T-cell (primary cell): ENCODE results near the gene APOL4. TPM values are rescaled to one million over a fixed set of nuclear protein-coding genes. Genes with fewer than 3 reads are reported as not detected.
"Not testable (repeated sequence)": the region's sequence is repeated elsewhere in the genome, so short reads cannot be mapped to it uniquely, and the experiment has no call there.

Source experiments
- ATAC-seq, 4 experiments: fragments of 200-7000 bp in 3 of 4; fragments of 150-1000 bp in 1 of 4; cut with Tn5 transposase; replicated peaks in 1 of 4; 1 replicate in 3 of 4; 2 replicates in 1 of 4; pipeline ENCODE4 v1.10.0; 2021; ENCODE audit warnings: moderate library complexity in 3 of 4, mild to moderate bottlenecking in 2 of 4, moderate number of reproducible peaks in 1 of 4
- CTCF ChIA-PET, 2 donors: fragments of 300-600 bp; sonication (Branson Sonifier 250); formaldehyde crosslinking; loops; one replicate each; lab custom pipeline; 2022; ENCODE audit warnings: antibody characterized with exemption in 2 of 2; lab: Charles Lee
- POLR2A ChIA-PET, 2 donors: fragments of 300-600 bp; sonication (Branson Sonifier 250); formaldehyde crosslinking; loops; one replicate each; lab custom pipeline; 2022; ENCODE audit warnings: antibody characterized with exemption in 2 of 2; lab: Charles Lee
- DNase-seq, 35 experiments: peaks; one replicate each; pipeline versions ENCODE4 v3.0.0 to v3.0.0-alpha.2; 2013 to 2023
- H3K27ac ChIP-seq: one replicate; pipeline ENCODE4 v1.5.1; 2013; ENCODE audit warnings: low read length
- H3K27me3 ChIP-seq, 2 experiments: replicated peaks in 1 of 2; 1 replicate in 1 of 2; 2 replicates in 1 of 2; pipeline versions ENCODE4 v1.6.1 to v1.7.0; 2013; ENCODE audit warnings: low read length in 1 of 2, mixed read lengths in 1 of 2; ENCODE audit not compliant: control insufficient read depth in 2 of 2, insufficient read depth in 2 of 2; ENCODE audit errors: extremely low read depth in 1 of 2
- H3K36me3 ChIP-seq, 2 donors: 1 replicate in 1 of 2; 2 replicates in 1 of 2; pipeline versions ENCODE4 v1.6.1 to v1.7.0; 2013; ENCODE audit warnings: low read length in 1 of 2; ENCODE audit not compliant: control insufficient read depth in 2 of 2, insufficient read depth in 1 of 2; ENCODE audit errors: extremely low read depth in 1 of 2
- H3K4me1 ChIP-seq, 2 experiments: 1 replicate in 1 of 2; 2 replicates in 1 of 2; pipeline versions ENCODE4 v1.6.1 to v1.7.0; 2013; ENCODE audit warnings: low read length in 2 of 2, mixed read lengths in 1 of 2; ENCODE audit not compliant: insufficient read depth in 2 of 2, control insufficient read depth in 1 of 2; ENCODE audit errors: extremely low read depth in 1 of 2
- H3K4me3 ChIP-seq, 2 donors: 1 replicate in 1 of 2; 2 replicates in 1 of 2; pipeline versions ENCODE4 v1.5.1 to v1.7.0; 2013; ENCODE audit warnings: mild to moderate bottlenecking in 2 of 2, low read length in 1 of 2, moderate library complexity in 1 of 2; ENCODE audit not compliant: control insufficient read depth in 1 of 2; ENCODE audit errors: extremely low read depth in 1 of 2
- H3K9me3 ChIP-seq: 2 replicates; pipeline ENCODE4 v1.7.0; 2013
- H3K27ac Mint-ChIP-seq, 2 donors: one replicate each; pipeline ENCODE4 v1.8.0; 2020 to 2021; ENCODE audit warnings: mild to moderate bottlenecking in 2 of 2, mixed read lengths in 2 of 2
- H3K27me3 Mint-ChIP-seq, 2 donors: one replicate each; pipeline ENCODE4 v1.8.0; 2021 to 2022; ENCODE audit warnings: mixed read lengths in 2 of 2
- H3K36me3 Mint-ChIP-seq: one replicate; pipeline ENCODE4 v1.8.0; 2021; ENCODE audit warnings: mixed read lengths
- H3K4me1 Mint-ChIP-seq, 3 donors: one replicate each; pipeline ENCODE4 v1.8.0; 2020 to 2022; ENCODE audit warnings: mixed read lengths in 3 of 3, mild to moderate bottlenecking in 1 of 3
- H3K4me3 Mint-ChIP-seq, 3 donors: one replicate each; pipeline ENCODE4 v1.8.0; 2020 to 2022; ENCODE audit warnings: mild to moderate bottlenecking in 3 of 3, mixed read lengths in 3 of 3, moderate library complexity in 3 of 3
- H3K9me3 Mint-ChIP-seq, 3 donors: one replicate each; pipeline ENCODE4 v1.8.0; 2020 to 2022; ENCODE audit warnings: mixed read lengths in 3 of 3
- WGBS: methylation state at CpG from one replicate; pipeline ENCODE4 v1.1.5; 2013; ENCODE audit warnings: missing lambda C conversion rate; ENCODE audit not compliant: insufficient coverage; 5-methylcytosine and 5-hydroxymethylcytosine counted together
- total RNA-seq, 35 experiments: library from RNA in 6 of 35; stranded (reverse) in 6 of 35; fragments of 120-200 nt in 1 of 35; gene quantifications; one replicate each; pipeline versions ENCODE4 v1.2.1 to v1.2.4 and lab custom pipeline; 2013 to 2026

The APOL4 gene
- total RNA-seq, 5 donors from 2014 or later (not counting 1 experiment from before 2014, with no cell fraction given) = 0.22 to 0.72 TPM; not detected in 3

DNA sequence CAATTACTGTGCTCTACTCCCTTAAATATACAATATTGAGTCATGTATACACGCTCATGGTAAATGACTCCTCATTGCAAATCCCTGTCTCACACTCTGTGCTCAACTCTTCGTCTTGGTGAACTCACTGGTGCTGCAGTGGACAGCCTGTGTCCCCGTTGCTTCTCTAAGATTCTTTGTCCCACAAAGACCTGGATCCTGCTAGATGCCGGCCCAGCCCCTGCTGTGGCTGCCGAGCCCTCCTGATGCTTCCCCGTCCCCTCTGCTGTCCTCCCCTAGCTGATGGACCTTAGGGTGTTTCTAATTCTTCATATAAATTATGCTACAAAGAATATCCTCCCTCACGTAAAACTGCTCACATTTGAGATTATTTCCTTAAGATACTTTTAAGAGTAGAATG lies 32.2 kb upstream of the APOL4 start:
- H3K4me3 ChIP-seq = no peak overlapping the region
- WGBS = 94% methylated on average over 3 of the region's 7 CpGs
- peaks cover 52 to 54% (median 53%) of the 10 kb centered on the region in 3 donors for H3K4me1 Mint-ChIP-seq
- H3K27ac Mint-ChIP-seq = peak overlapping the region in 1 of 2 donors; percentile 34
- H3K36me3 ChIP-seq = peaks cover 12 to 74% of the 10 kb centered on the region in 2 donors
- H3K27me3 ChIP-seq = no peaks in the 10 kb centered on the region
- peaks cover 7 to 32% of the 10 kb centered on the region in 2 experiments for H3K4me1 ChIP-seq
- H3K9me3 ChIP-seq = no peaks in the 10 kb centered on the region
- no peak overlapping the region for H3K4me3 Mint-ChIP-seq
- ChIA-PET CTCF (no interaction called here), POLR2A (no interaction called here)
- H3K27ac ChIP-seq = no peak overlapping the region
- no peak for ATAC-seq
- no peaks in the 10 kb centered on the region for H3K9me3 Mint-ChIP-seq
- peaks cover 75% of the 10 kb centered on the region for H3K36me3 Mint-ChIP-seq
- no peaks in the 10 kb centered on the region for H3K27me3 Mint-ChIP-seq
- DNase-seq = no peak

DNA sequence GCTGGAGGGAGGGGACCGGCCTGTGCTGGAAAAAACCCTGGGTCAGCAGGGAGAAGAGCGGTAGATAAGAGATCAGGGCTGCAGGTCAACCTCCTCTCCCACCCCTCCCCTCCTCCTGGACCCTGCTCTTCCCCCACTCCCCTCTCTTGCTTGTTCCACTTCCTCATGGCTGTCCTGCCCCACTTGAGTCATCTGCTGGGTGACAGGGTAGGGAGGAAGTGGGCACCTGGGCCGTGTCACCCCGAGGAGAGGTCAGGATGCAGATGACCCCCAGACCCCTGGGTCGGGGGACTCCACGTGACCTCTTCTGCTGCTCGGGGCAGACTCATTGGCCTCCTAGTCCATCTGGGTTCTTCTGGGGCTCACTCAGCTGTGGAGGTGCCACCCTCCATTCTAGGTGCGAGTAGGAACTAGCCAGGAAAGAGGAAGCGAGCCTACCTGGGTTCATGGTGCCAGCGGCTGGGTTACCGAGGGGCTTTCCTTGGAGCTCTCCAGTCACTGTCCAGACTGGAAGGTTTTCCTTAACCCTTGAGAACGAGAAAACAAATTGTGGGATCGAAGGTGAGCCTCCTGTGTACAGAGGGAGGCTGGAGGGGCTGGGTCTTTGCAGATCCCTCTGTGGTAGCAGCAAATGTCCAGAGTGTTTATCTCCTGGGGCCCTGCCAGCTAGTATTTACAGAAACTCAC lies 31.2 kb upstream of the APOL4 start:
- ChIA-PET POLR2A (no interaction called here), CTCF (no interaction called here)
- H3K4me3 Mint-ChIP-seq = no peak overlapping the region
- no peak for DNase-seq
- ATAC-seq = no peak
- Histone ChIP-seq H3K4me3 (no peak overlapping the region), H3K9me3 (no peaks in the 10 kb centered on the region), H3K27me3 (no peaks in the 10 kb centered on the region), H3K4me1 (peaks cover 0 to 23% of the 10 kb centered on the region in 2 experiments), H3K27ac (no peak overlapping the region), H3K36me3 (peaks cover 14 to 78% of the 10 kb centered on the region in 2 donors)
- H3K27me3 Mint-ChIP-seq = no peaks in the 10 kb centered on the region
- no peaks in the 10 kb centered on the region for H3K9me3 Mint-ChIP-seq
- WGBS = 90% methylated on average over 11 of the region's 13 CpGs
- peaks cover 43 to 47% (median 46%) of the 10 kb centered on the region in 3 donors for H3K4me1 Mint-ChIP-seq
- H3K27ac Mint-ChIP-seq = no peak overlapping the region
- H3K36me3 Mint-ChIP-seq = peaks cover 81% of the 10 kb centered on the region

DNA sequence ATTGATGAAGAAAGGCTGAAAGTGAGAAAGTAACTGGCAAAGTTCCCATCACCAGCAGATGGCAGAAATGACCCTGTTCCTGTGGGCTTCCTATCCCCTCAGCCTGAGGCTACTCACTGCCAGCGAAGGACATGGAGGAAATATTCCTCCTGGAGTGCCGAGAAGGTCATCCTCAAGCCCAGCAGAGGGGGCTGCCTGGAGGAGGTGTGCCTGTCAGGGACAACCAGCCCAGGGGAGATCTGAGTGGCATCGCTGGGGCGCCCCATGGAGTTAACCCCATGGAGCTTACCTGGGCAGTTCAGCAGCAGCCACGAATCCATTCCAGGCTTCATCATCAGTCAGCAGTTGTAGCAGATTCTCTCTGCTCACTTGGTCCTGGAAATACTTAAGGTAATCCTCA lies 29.4 kb upstream of the APOL4 start:
- H3K27ac Mint-ChIP-seq, H3K27me3 ChIP-seq, H3K4me3 Mint-ChIP-seq, H3K27me3 Mint-ChIP-seq, POLR2A ChIA-PET, DNase-seq, H3K9me3 Mint-ChIP-seq, H3K4me1 ChIP-seq, H3K27ac ChIP-seq, H3K4me3 ChIP-seq, H3K9me3 ChIP-seq, CTCF ChIA-PET, ATAC-seq: not testable (repeated sequence)
- peaks cover 27 to 29% (median 28%) of the 10 kb centered on the region in 3 donors for H3K4me1 Mint-ChIP-seq
- WGBS = 100% methylated on average over 2 of the region's 5 CpGs
- peaks cover 15 to 80% of the 10 kb centered on the region in 2 donors for H3K36me3 ChIP-seq
- H3K36me3 Mint-ChIP-seq = peaks cover 87% of the 10 kb centered on the region

DNA sequence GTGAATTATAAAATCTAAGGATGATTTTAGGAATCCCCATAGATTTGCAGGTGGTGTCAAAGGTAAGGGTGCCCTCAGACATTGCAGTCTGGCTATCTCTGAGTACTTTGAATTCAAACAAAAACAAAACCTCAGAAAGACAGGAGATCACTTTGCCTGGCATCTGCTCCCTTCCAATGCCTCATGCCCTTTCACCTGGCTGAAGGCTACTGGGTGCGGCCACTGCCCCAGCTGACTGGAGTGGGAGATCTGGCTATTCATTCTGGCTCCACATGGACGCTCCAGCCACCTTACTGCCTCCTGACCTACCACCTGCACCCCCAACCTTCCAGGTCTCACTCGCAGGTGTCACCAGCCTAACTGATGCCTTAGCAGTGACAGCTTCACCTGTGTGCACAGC lies 28.0 kb upstream of the APOL4 start:
- ATAC-seq, H3K27ac Mint-ChIP-seq, H3K9me3 Mint-ChIP-seq, DNase-seq, CTCF ChIA-PET, H3K27me3 Mint-ChIP-seq, H3K27me3 ChIP-seq, H3K27ac ChIP-seq, H3K4me3 Mint-ChIP-seq, H3K9me3 ChIP-seq, POLR2A ChIA-PET, H3K4me3 ChIP-seq, H3K4me1 ChIP-seq: not testable (repeated sequence)
- H3K36me3 ChIP-seq = peaks cover 15 to 69% of the 10 kb centered on the region in 2 donors
- peaks cover 81% of the 10 kb centered on the region for H3K36me3 Mint-ChIP-seq
- no CpG with 5 or more reads among the region's 3 CpGs for WGBS
- H3K4me1 Mint-ChIP-seq = peaks cover 13 to 15% (median 14%) of the 10 kb centered on the region in 3 donors

DNA sequence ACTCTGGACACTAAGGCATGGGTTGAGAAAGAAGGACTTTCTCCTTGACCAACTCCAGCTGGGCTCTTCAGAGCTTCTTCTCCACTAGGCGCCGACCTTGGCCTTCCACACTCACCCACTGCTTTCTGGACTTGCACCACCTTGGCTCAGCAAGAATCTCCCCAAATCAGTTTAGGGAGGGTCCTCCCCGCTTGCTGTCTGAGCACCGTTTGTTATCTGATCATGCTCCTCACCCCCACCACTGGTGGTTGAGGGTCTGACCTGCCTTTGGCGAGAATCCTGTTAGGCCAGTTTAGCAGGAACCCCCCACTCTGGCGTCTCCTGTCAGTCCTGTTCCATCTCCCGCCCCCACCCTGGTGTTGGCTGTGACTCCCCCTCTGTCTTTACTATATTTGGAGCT lies 27.3 kb upstream of the APOL4 start:
- Mint-ChIP-seq H3K27me3 (no peaks in the 10 kb centered on the region), H3K9me3 (no peaks in the 10 kb centered on the region), H3K27ac (no peak overlapping the region), H3K4me1 (peaks cover 6 to 8% (median 7%) of the 10 kb centered on the region in 3 donors), H3K4me3 (no peak overlapping the region), H3K36me3 (peaks cover 76% of the 10 kb centered on the region)
- Histone ChIP-seq H3K27ac (no peak overlapping the region), H3K36me3 (peaks cover 15 to 63% of the 10 kb centered on the region in 2 donors), H3K4me3 (no peak overlapping the region), H3K27me3 (no peaks in the 10 kb centered on the region), H3K9me3 (no peaks in the 10 kb centered on the region), H3K4me1 (no peaks in the 10 kb centered on the region)
- ChIA-PET CTCF (no interaction called here), POLR2A (no interaction called here)
- 100% methylated on average over 1 of the region's 7 CpGs for WGBS
- ATAC-seq (no peak), DNase-seq (no peak)

DNA sequence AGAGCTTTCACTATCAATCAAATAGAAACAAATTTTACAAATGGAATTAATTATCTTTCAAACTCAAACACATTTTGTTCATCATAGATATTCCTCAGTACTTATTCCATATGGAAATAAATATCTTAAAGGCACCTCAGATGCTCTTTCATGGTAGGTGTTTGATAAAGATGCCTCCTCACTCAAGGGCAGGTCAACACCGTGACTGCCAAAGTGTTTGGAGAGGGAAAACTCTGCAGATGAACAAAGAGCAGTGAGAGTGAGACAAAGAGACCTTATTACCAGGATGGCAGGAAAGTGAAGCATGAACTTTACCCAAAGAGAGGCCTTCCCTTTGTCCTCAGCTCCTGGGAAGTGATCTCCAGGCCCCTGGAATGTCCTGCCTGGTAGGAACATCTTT lies 26.8 kb upstream of the APOL4 start:
- H3K27ac ChIP-seq, H3K27me3 ChIP-seq, ATAC-seq, POLR2A ChIA-PET, H3K27me3 Mint-ChIP-seq, H3K4me3 ChIP-seq, CTCF ChIA-PET, H3K9me3 Mint-ChIP-seq, H3K27ac Mint-ChIP-seq, H3K4me1 Mint-ChIP-seq, H3K9me3 ChIP-seq, DNase-seq, H3K4me1 ChIP-seq, H3K4me3 Mint-ChIP-seq: not testable (repeated sequence)
- peaks cover 15 to 58% of the 10 kb centered on the region in 2 donors for H3K36me3 ChIP-seq
- peaks cover 70% of the 10 kb centered on the region for H3K36me3 Mint-ChIP-seq
- WGBS = no CpG with 5 or more reads among the region's 1 CpG
